GM21723 (cell line): ENCODE results near the gene SYT15.
"Not testable (repeated sequence)": the region's sequence is repeated elsewhere in the genome, so short reads cannot be mapped to it uniquely, and the experiment has no call there.

Source experiments
- ATAC-seq: cut with Tn5 transposase; IDR thresholded peaks from one replicate; pipeline ENCODE4 v1.9.1; 2021; ENCODE audit warnings: mild to moderate bottlenecking, moderate library complexity; ENCODE audit not compliant: unreplicated experiment

SYT15 gene

GRCh38 chr10:46578474-46579178, at the start of gene SYT15:
TSS of gene SYT15 (plus strand) at chr10:46579128. CDS start at chr10:46579169, 41 bp downstream.
- not testable (repeated sequence) for ATAC-seq

- not testable (repeated sequence) for ATAC-seq
These were observed 49.2 kb upstream of the SYT15 start for GRCh38 chr10:46529742-46530141.

GRCh38 chr10:46530249-46531186, 48.4 kb upstream of the SYT15 start:
- ATAC-seq, result no peak

- ATAC-seq, result not testable (repeated sequence)
These were observed 46.7 kb upstream of the SYT15 start for GRCh38 chr10:46532256-46532655.

- no peak for ATAC-seq
These were observed 44.0 kb upstream of the SYT15 start for GRCh38 chr10:46534828-46535524.

- ATAC-seq, result no peak
These were observed 42.8 kb upstream of the SYT15 start for GRCh38 chr10:46536171-46536570.

- no peak for ATAC-seq
These were observed 42.1 kb upstream of the SYT15 start for GRCh38 chr10:46536781-46537180.

- no peak for ATAC-seq
These were observed 41.6 kb upstream of the SYT15 start for GRCh38 chr10:46537309-46537708.

- ATAC-seq, result no peak
These were observed 40.8 kb upstream of the SYT15 start for GRCh38 chr10:46538155-46538554.

- ATAC-seq, result no peak
These were observed 40.1 kb upstream of the SYT15 start for GRCh38 chr10:46538717-46539426.

- ATAC-seq, result no peak
These were observed 39.1 kb upstream of the SYT15 start for GRCh38 chr10:46539596-46540411.

GRCh38 chr10:46540412-46541016, 38.4 kb upstream of the SYT15 start:
- ATAC-seq, result no peak

GRCh38 chr10:46541017-46541661, 37.8 kb upstream of the SYT15 start:
- ATAC-seq, result no peak

- no peak for ATAC-seq
These were observed 37.0 kb upstream of the SYT15 start for GRCh38 chr10:46541735-46542566.

- ATAC-seq, result no peak
These were observed 36.1 kb upstream of the SYT15 start for GRCh38 chr10:46542567-46543465.

- no peak for ATAC-seq
These were observed 35.2 kb upstream of the SYT15 start for GRCh38 chr10:46543466-46544377.
